Mesendoderm (in vitro differentiated cells): ENCODE results near the gene RNU1-3.
"Not testable (repeated sequence)": the region's sequence is repeated elsewhere in the genome, so short reads cannot be mapped to it uniquely, and the experiment has no call there.

ENCODE experiments used
- DNase-seq: peaks from one replicate; pipeline ENCODE4 v3.0.0; 2013
- H2AK5ac ChIP-seq: 2 replicates; pipeline ENCODE4 v1.6.1; 2013; ENCODE audit warnings: low read length, inconsistent platforms
- H2BK120ac ChIP-seq: 2 replicates; pipeline ENCODE4 v1.6.1; 2013; ENCODE audit warnings: low read depth, mild to moderate bottlenecking, low read length, moderate library complexity, mixed read lengths
- H2BK15ac ChIP-seq: replicated peaks from 2 replicates; pipeline ENCODE4 v1.6.1; 2013; ENCODE audit warnings: low read depth, mild to moderate bottlenecking, moderate library complexity
- H2BK5ac ChIP-seq: 2 replicates; pipeline ENCODE4 v1.6.1; 2013; ENCODE audit warnings: low read length, inconsistent platforms
- H3K18ac ChIP-seq: 2 replicates; pipeline ENCODE4 v1.6.1; 2013; ENCODE audit warnings: mild to moderate bottlenecking, low read length, mixed read lengths
- H3K23ac ChIP-seq: one replicate; pipeline ENCODE4 v1.6.1; 2013; ENCODE audit warnings: low read length
- H3K27ac ChIP-seq: 2 replicates; pipeline ENCODE4 v1.5.1; 2013; ENCODE audit warnings: low read depth, mild to moderate bottlenecking, inconsistent platforms, low read length, moderate library complexity
- H3K27me3 ChIP-seq: 2 replicates; pipeline ENCODE4 v1.6.1; 2013; ENCODE audit warnings: low read length, control low read depth, mild to moderate bottlenecking, inconsistent platforms; ENCODE audit not compliant: insufficient read depth, poor library complexity
- H3K36me3 ChIP-seq: 2 replicates; pipeline ENCODE4 v1.6.1; 2013; ENCODE audit warnings: low read length, inconsistent platforms; ENCODE audit not compliant: control insufficient read depth, insufficient read depth
- H3K4ac ChIP-seq: one replicate; pipeline ENCODE4 v1.6.1; 2013; ENCODE audit warnings: low read depth, mild to moderate bottlenecking, low read length, moderate library complexity
- H3K4me1 ChIP-seq: 2 replicates; pipeline ENCODE4 v1.6.1; 2013; ENCODE audit warnings: low read depth, low read length, inconsistent platforms; ENCODE audit not compliant: control insufficient read depth
- H3K4me2 ChIP-seq: 2 replicates; pipeline ENCODE4 v1.6.1; 2013; ENCODE audit warnings: low read length
- H3K4me3 ChIP-seq: 2 replicates; pipeline ENCODE4 v1.5.1; 2013; ENCODE audit warnings: mild to moderate bottlenecking, low read length
- H3K56ac ChIP-seq: one replicate; pipeline ENCODE4 v1.6.1; 2013; ENCODE audit warnings: low read length
- H3K79me1 ChIP-seq: 2 replicates; pipeline ENCODE4 v1.6.1; 2013; ENCODE audit warnings: low read length, inconsistent platforms
- H3K79me2 ChIP-seq: 2 replicates; pipeline ENCODE4 v1.6.1; 2013; ENCODE audit warnings: mild to moderate bottlenecking, low read length; ENCODE audit not compliant: control insufficient read depth, insufficient read depth
- H3K9ac ChIP-seq: 2 replicates; pipeline ENCODE4 v1.6.1; 2013; ENCODE audit warnings: low read length, inconsistent platforms
- H4K5ac ChIP-seq: one replicate; pipeline ENCODE4 v1.6.1; 2013; ENCODE audit warnings: low read length
- H4K8ac ChIP-seq: one replicate; pipeline ENCODE4 v1.6.1; 2013; ENCODE audit warnings: low read depth, mild to moderate bottlenecking, control low read depth, low read length, moderate library complexity
- WGBS: extraction: QIAGEN DNeasy Blood & Tissue Kit; methylation state at CpG from one replicate; pipeline ENCODE4 v1.1.7; 2013; ENCODE audit warnings: low lambda C conversion rate, missing lambda C conversion rate; ENCODE audit not compliant: insufficient coverage; ENCODE audit errors: extremely low coverage; 5-methylcytosine and 5-hydroxymethylcytosine counted together

The RNU1-3 gene

DNA sequence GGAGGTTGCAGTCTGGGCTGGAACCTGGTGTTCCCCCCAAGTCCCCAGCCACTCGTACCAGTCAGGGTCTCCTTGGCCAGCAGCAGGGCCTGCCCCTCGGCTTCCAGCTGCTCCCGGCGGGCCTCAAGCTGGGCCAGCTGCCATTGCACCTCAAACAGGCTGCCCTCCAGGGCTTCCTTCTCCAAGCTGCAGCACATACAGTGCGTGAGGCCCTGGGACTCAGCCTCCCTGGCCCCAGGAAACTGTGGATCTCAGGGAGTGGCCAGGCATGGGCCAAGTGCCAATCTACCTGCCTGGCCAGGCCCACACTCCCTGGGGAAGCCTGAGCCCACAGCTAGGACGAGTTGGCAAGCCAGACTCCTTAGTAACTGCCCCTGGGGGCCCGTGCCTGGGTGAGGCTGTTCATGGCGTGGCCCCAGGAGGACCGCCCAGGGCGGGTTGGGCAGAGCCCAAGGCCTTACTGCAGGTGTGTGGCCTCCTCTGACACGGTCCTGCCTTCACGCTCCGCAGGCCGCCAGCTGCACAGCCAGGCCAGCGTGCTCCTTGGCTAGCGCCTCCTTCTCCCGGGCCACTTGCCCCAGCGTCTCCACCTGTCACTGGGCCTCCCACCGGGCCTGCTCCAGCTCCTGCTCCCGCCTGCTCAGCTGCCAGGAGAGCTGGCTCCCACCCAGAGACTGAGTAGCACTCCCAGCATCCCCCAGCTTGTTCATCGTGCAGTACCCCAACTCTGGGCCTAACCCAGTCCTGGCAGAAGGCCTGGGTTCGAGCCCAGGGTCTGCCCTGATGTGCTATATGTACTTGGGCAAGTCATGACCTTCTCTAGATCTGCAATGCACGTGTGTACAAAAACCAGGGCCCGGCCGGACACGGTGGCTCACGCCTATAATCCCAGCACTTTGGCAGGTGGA, 42.7 kb downstream of the RNU1-3 start:
- H3K4ac ChIP-seq, H3K27me3 ChIP-seq, H2BK15ac ChIP-seq, H3K4me2 ChIP-seq, H4K8ac ChIP-seq, H4K5ac ChIP-seq, H3K56ac ChIP-seq, H3K79me1 ChIP-seq, H3K79me2 ChIP-seq, H3K4me1 ChIP-seq, H2BK120ac ChIP-seq, DNase-seq, H3K4me3 ChIP-seq, H3K18ac ChIP-seq, H3K9ac ChIP-seq, H2AK5ac ChIP-seq, H2BK5ac ChIP-seq, H3K23ac ChIP-seq, H3K27ac ChIP-seq: not testable (repeated sequence)
- no CpG with 5 or more reads among the region's 27 CpGs for WGBS
- H3K36me3 ChIP-seq: peaks cover 13% of the 10 kb centered on the region

DNA sequence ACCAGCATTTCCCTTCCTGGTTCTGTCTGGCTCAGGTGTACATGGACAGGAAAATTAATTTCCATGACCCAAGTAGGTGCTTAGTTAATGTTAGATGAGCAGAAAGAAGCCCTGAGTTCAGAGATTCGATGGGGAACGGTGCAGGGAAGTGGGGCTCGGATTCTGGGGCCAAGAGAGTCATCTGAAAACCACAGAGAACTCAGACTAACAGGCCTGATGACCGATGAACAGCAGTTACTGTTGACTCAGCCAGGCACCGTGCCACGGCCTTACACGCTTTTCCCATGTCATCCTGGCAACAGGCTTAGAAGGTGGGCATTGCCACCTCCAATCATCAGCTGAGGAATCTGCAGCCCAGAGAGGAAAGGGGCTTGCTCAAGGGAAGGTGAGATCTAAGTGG, 43.4 kb downstream of the RNU1-3 start:
- H2BK5ac ChIP-seq, H2BK120ac ChIP-seq, H3K79me2 ChIP-seq, H3K18ac ChIP-seq, H3K79me1 ChIP-seq, H3K4ac ChIP-seq, H2AK5ac ChIP-seq, H3K9ac ChIP-seq, H3K56ac ChIP-seq, DNase-seq, H3K27me3 ChIP-seq, H2BK15ac ChIP-seq, H3K23ac ChIP-seq, H4K8ac ChIP-seq, H3K4me1 ChIP-seq, H3K4me2 ChIP-seq, H3K4me3 ChIP-seq, H4K5ac ChIP-seq, H3K27ac ChIP-seq: not testable (repeated sequence)
- no CpG with 5 or more reads among the region's 7 CpGs for WGBS
- H3K36me3 ChIP-seq: peaks cover 13% of the 10 kb centered on the region

DNA sequence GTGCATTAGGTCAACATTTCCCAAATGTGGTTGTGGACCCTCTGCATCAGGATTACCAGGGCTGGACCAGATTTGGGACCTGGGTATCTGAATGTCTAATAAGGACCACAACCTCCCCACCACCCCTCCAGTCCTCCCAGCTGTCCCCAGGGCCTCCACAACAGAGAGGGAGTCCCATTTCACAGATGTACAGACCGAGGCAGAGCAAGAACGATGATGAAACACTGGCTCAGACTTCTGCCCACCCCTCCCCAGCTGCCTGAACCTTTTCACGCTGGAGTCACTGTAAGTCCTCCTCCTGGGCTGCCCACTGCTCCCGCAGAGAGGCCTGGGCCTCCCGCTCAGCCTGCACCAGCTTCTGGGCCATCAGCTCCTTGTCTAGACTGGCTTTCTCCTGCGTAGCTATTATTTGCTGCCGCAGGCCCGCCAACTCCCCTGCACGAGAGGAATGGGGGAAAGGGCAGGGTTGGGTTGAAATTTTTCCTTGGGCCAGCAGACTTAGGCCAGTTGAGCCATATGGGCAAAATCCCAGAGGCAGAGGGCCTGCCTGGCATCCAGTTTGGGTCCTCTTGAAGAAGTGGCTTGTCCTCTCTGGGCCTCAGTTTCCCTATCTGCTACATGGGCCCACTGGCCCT, 45.0 kb downstream of the RNU1-3 start:
- not testable (repeated sequence) for H3K4me2 ChIP-seq, H2BK5ac ChIP-seq, H3K27me3 ChIP-seq, H3K4ac ChIP-seq, H3K18ac ChIP-seq, H2AK5ac ChIP-seq, H3K23ac ChIP-seq, H3K56ac ChIP-seq, H2BK15ac ChIP-seq, DNase-seq, H4K5ac ChIP-seq, H3K9ac ChIP-seq, H3K79me2 ChIP-seq, H4K8ac ChIP-seq, H2BK120ac ChIP-seq, H3K79me1 ChIP-seq, H3K4me3 ChIP-seq, H3K27ac ChIP-seq, H3K4me1 ChIP-seq
- peaks cover 11% of the 10 kb centered on the region for H3K36me3 ChIP-seq
- no CpG with 5 or more reads among the region's 9 CpGs for WGBS

DNA sequence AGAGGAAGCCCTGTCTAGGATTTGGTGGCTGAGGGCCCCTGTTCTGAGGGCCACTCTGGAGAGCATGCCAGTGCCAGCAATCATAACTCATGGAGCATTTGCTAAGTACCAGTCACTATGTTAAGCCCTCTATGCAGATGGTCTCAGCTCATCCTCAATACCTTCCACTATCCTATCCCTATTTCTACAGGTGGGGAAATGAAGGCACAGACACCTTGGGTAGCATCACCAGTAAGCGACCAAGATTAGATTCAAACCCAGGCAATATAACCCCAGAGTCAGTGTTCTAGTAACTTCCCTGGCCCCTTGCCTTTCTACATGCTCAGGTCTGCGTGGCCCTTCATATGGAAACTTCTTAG, 45.5 kb downstream of the RNU1-3 start:
- no peak overlapping the region for H4K5ac ChIP-seq
- no peaks in the 10 kb centered on the region for H3K79me2 ChIP-seq
- no peaks in the 10 kb centered on the region for H3K27me3 ChIP-seq
- WGBS: no CpG with 5 or more reads among the region's 2 CpGs
- no peak overlapping the region for H3K56ac ChIP-seq
- H2BK15ac ChIP-seq: no peak overlapping the region
- H3K36me3 ChIP-seq: peaks cover 10% of the 10 kb centered on the region
- H3K4me1 ChIP-seq: no peaks in the 10 kb centered on the region
- no peak overlapping the region for H3K4ac ChIP-seq
- H2BK5ac ChIP-seq: no peak overlapping the region
- no peak overlapping the region for H3K9ac ChIP-seq
- H2AK5ac ChIP-seq: no peak overlapping the region
- DNase-seq: no peak
- H3K4me3 ChIP-seq: no peak overlapping the region
- no peak overlapping the region for H4K8ac ChIP-seq
- no peaks in the 10 kb centered on the region for H3K79me1 ChIP-seq
- no peak overlapping the region for H2BK120ac ChIP-seq
- no peak overlapping the region for H3K23ac ChIP-seq
- H3K4me2 ChIP-seq: no peak overlapping the region
- H3K27ac ChIP-seq: no peak overlapping the region
- no peak overlapping the region for H3K18ac ChIP-seq

DNA sequence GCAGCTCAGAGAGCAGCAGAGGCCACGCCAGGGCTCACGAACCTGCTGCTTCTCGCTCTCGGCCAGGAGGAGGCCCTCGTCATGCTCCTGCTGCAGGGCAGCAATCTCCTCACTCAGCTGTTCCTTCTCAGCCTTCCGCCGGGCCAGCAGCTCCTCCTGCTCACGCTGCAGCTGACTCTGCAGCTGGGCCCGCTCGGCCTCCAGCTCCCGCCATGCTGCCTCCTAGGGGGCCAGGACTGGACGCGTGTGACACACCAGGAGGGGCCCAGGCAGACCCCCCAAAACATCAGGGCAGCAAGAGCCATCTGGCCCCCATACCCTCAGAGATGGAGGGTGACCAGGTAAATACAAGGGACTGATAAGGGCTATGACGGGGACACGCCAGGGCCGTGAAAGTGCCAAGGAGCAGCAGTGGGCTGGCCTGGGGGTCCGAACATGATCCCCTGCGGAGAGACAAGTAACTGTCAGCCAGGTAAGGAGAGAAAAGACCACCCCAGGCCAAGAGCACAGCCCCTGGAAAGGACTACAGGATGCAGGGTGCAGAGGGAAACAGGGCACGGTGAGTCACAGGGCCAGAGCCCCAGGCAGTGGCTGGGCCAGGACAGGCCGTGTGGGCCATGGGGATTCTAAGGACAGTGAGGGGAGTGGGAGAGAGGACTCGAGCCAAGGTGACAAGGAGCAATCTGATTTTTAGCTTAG, 46.8 kb downstream of the RNU1-3 start:
- not testable (repeated sequence) for H3K23ac ChIP-seq
- peak; percentile 72 for DNase-seq

More for the DNA sequence above, 46.8 kb downstream of the RNU1-3 start:
- not testable (repeated sequence) for H3K36me3 ChIP-seq, H3K27ac ChIP-seq, H3K4me1 ChIP-seq, H3K4me2 ChIP-seq, H3K79me2 ChIP-seq, H4K8ac ChIP-seq, H3K4me3 ChIP-seq, H3K79me1 ChIP-seq, H3K4ac ChIP-seq, H2BK120ac ChIP-seq, H4K5ac ChIP-seq, H3K18ac ChIP-seq, H3K9ac ChIP-seq, H3K27me3 ChIP-seq, H2BK15ac ChIP-seq, H2BK5ac ChIP-seq
- peak overlapping the region; percentile 14 for H2AK5ac ChIP-seq
- no CpG with 5 or more reads among the region's 21 CpGs for WGBS
- peak overlapping the region; percentile 31 for H3K56ac ChIP-seq
